Measurements from ENCODE around the gene MNAT1.

GRCh38 chr14:60956202-60956601 is 221.6 kb downstream of the MNAT1 start:
- TF ChIP-seq CTCF (IDR thresholded peaks at IDR 0.05) (no peak), POLR2A (IDR thresholded peaks at IDR 0.05) (no peak)
